GM04503 (cell line): ENCODE data around the gene OSBPL2.

Experiments
- DNase-seq: peaks from one replicate; pipeline ENCODE4 v3.0.0-alpha.2; 2012; ENCODE audit warnings: low read depth

The OSBPL2 gene

DNA sequence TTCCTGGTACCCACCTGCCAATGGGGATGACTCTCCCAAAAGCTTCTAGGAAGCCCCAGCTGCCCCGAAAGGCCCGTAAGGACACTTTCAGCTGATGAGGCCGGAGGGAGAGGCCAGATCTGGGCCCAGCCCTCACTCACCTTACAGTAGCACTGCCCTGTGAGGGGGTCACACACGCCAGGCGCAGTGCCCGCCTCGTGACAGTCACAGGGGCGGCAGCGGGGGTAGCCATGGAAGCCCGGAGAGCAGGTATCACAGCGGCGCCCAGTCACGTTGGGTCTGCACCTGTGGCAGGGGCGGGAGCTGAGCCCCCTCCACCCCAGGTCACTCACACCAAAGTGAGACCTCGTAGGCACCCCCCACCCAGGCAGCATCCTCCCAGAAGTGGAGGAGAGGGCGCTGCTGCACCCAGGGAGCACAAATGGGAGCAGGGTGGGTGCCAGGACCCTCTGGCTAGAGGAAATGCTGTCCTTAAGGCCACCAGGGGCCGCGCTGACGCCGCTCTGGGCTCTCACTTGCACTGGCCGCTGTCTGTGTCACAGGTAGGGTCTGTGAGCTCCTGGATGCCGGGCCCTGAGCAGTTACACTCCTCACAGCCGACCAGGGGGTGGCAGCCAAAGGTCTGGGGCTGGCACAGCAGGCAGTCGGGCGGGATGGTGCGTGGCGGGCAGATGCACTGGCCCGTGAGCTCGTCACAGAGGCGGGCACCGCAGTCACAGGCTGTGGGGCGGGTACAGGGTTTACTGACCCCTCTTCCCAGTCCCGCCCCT lies 89.6 kb downstream of the OSBPL2 start:
- no peak for DNase-seq

DNA sequence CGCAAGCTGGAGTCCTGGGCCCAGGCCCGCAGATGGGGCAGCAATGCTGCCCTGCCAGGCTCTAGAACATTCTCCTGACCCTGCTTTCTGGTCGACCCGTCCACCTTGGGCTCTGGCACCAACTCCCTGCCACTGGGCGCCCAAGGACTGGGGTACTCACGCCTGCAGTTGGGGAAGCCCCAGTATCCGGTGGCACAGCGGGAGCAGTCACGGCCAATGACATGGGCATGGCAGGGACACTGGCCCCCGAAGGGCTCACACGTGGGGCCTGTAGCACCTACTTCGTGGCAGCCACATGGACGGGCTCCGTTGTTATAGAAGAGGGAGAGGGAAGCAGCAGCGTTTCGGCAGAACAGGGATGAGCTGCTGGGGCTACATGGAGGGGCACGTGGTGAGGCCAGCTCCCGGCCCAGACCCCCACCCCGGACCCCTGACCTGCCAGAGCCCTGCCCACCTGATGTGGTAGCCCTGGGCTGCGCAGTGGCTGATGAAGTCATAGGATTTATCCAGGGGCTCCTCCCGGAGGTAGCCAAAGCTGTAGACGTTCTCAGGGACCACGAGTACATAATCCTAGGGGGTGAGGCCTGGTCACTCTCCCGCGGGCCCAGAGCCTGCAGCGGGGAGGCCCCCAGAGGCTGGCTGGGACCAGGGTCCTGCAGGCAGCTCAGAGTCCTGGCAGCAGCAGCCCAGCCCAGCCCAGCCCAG lies 90.5 kb downstream of the OSBPL2 start:
- DNase-seq = no peak

DNA sequence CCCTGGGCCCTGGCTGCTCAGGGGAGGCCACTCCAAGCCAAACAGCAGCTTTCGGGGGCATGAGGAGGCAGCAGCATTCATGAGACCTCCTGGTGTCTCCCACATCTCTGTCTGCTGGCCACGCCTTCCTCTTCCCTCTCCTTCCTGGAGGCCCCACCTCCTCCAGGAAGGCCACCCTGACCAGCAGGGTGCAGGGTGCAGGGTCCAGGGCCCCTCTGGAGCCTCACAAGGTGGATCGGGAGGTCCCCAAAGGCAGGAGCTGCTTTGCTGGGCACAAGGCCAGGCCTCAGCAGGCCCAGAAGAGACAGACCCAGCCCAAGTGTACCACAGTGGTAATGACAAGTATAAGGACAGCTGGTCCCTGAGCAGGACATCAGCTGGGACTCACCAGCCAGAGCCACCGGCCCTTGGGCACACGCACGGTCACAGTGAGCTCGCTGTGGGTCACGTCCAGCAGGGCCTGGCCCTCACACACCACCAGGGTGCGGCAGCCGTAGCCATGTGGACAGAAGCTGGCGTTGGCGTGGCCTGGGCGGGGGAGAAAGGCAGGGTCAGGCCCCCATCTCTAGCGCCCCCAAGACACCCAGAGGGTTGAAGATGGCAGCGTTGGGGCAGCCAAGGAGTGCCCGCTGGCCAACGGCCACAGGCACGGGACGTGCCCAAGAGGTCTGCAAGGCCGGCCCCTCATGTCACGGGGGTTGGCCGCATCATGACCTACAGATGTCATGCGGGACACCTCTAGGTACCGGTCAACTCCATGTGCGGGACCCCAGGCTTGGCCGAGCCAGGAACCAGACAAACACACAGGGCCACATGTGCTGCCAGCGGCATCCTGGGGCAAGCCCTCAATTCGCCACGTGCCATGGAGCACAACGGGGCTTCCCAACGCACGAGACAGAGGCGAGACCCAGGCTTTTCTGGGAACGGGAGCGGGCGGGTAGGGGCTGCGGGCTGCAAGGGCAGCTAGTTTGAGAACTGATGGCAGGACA lies 91.4 kb downstream of the OSBPL2 start:
- DNase-seq = no peak

DNA sequence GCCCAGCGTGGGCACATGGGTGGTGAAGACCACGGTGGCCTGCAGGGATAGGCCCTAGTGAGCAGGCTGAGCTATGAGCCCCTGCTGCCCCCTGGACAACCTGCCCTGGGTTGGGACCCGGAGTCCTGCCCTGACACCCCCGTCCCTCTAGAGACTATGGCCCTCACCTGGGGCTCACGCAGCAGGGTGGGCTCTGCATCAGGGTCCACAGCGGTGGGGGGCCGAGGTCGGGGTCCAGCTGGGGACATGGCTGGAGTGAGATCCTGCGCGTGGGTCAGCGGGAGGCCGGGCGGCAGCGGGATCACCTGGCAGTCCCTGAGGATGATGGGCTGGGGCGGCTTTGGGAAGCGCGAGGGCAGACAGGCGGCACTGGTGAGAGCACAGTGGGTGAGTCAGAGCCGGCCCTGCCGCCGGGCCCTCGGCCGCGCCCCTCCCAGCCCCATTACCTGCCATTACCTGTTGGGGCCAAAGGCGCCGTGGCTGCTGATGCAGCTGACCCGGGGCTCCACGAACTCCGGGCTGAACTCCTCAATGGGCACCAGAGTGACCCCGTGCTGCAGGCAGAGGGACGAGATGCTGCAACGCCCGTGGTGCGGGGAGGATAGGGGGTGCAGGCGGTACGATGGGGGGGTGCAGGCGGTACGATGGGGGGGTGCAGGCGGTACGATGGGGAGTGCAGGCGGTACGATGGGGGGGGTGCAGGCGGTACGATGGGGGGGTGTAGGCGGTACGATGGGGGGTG lies 92.4 kb downstream of the OSBPL2 start:
- no peak for DNase-seq

DNA sequence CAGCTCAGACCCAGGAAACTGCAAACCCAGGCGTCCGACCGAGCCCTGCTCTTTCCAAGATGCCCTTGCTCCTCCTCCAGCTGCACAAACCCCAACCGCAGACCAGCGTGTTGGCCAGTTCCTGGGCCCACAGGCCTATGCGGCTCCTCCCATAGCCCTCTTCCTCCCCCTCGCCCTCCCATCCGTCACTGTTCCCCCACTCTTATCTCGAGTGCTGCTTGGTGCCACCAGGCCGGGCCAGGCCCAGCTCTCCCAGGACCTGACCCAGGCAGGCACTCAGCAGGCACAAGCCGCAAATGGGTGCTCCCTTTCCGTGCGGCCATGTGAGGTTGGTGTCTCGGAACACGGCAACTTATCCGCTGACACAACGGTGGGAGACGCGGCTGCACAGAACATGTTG lies 93.0 kb downstream of the OSBPL2 start:
- no peak for DNase-seq

DNA sequence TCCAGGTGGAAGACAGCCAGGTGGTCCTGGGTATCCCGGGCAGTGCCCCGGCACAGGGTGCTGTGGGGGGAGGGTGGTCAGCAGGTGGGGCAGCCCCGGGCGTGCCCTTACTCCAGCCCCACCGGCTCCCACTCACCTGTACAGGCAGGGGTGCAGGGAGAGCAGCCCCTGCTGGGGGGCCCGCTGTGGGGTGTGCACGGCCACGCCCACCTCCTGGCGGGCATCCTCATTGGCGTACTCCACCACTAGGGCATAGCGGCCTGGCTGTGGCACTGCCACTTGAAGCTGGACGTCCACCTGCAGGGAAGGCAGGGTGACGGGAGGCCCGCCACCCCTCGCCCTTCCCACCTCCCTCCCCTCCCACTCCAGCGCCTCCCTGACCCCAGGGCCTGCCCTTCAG lies 94.1 kb downstream of the OSBPL2 start:
- DNase-seq = no peak

DNA sequence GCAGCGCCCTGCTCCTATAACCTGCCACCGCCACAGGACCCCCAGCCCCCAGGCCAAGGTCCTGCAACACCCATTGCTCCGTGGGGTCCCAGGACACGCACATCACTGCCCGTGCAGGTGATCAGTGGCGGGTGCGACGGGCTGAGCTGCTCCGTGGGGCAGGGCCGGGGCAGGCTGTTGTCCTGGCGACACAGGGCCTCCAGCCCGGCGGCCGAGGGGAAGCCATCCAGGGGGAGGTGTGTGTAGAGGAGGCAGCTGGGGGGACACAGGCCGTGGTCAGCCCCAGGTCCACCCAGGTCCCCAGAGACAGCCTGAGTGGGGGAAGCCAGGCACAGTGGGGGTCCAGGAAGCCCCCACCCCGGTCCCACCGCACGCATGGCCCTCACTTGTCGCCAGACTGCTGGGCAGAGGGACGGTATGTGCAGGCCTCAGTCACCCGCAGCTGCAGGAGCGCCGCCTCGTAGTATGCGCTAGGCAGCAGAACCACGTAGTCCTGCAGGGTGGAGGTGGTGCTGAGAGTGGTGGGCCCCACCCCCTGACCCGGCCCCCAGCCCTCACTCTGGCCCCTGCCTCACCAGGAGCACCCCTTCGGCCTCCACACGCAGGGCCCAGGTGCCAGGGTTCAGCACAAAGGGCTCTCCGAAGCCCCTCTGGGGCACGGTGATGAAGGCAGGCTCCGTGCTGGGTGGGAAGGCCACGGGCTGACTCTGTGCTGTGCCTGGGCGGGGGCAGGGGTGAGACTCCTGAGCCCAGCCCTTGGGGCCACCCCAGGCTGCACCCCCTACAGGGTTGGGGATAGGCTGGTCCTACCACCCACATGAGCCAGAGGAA lies 94.9 kb downstream of the OSBPL2 start:
- no peak for DNase-seq

DNA sequence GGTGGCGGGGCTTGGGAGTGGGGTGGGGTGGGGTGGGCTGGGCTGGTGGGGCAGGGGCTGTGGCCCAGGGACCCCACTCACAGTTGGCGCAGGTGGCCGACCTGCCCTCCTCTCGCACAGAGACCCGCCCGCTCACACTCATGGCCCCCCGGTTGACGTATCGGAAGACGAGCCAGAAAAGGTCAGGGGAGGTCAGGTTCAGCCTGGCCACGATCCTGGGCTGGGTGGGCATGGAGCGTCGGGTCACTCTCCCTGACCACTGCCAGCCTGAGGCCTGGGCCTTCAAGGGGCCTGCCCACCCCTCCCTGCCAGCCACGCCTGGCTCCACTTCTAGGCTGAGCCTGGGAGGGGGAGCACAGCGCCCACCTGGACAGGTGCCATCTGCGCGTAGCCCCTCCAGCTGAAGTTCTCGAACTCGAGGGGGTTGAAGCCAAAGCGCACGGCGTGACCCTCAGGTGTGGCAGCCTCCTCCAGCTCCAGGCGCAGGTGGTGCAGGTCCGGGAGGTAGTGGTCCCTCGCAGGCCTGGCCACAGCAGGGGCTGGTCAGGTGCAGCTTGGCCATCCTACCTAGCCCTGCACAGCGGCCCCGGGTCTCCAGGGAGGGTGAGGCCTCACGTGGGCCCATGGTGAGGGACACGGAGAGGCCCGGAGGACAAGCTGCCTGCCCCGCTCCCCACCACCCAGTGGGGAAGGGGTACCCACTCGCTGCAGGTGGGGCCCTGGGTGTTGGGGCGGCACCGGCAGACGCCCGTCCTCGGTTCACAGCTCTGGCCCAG lies 95.7 kb downstream of the OSBPL2 start:
- no peak for DNase-seq

DNA sequence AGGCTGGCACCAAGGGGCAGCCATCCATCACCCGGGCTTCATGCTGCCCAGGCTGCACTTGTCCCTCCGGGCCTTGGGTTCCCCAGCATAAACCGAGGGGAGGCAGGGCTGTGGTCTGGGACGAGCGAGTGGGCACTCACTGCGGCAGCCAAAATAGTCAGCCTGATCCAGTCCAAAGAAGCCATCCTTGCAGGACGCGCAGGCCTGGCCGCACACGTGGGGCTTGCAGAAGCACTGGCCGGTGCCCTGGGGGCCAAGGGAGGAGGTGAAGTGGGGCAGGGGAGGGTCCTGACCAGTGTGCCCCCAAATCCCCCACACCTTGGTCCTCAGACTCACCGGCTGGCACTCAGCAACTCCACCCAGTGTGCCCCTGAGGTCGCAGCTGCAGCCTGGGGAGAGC lies 96.6 kb downstream of the OSBPL2 start:
- DNase-seq = no peak

DNA sequence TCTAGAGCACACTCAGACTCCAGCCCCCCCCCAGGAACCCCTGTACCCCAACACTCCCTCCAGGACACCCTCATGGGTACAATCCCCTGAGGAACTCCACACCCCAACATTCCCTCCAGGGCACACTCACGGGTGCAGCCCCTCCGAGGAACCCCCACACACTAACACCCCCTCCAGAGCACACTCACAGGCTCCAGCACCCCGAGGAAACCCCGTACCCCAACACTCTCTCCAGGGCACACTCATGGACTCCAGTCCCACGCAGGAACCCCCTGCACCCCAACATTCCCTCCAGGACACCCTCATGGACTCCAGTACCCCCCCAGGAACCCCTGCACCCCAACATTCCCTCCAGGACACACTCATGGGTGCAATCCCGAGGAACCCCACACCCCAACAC lies 97.2 kb downstream of the OSBPL2 start:
- DNase-seq = no peak

DNA sequence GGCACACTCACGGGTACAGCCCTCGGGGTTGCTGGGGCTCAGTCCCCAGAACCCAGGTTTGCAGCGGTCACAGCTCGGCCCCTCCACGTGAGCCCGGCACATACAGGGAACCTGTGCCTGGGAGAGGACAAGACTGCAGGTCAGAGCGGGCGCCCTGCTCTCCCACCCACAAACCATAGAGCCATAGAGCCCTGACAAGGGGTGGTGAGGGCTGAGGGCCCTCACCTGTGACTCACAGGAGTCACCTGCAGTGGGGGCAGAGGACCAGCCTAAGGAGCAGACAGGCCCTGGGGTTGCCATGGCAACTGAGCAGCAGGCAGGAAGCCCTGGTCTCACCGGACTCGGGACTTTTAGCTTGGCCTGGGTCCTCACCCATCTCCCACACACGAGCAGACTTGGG lies 98.0 kb downstream of the OSBPL2 start:
- no peak for DNase-seq

DNA sequence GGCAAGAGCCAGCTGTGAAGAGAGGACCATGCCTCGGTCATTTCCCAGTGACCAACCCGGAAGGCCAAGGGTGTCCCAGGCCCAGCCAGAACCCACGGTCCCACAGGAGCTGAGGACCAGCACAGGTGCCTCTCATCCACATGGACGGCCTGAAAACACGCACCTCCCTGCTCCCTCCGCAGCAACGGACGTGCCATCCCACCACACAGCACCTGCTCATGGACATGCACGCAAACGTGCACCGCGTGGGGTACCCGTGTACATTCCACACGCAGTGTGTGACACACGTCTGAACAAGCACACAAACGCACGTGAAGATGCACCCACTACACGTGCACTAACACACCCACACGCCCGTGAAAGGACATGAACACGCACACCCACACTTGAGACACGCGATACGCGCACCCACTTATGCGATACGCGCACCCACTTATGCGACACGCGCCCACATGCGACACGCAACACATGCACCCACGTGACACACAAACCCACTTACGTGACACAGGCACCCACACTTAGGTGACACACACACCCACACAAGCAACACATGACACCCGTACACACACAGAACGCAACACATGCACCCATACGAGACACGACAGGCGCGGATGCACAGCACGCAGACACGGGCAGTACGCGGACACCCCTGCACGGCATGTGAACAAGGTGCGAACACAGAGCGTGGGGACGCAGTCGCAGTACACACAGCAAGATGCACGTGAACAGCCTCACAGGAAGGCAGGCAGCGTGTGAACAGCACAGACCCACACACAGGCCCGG lies 98.6 kb downstream of the OSBPL2 start:
- no peak for DNase-seq

DNA sequence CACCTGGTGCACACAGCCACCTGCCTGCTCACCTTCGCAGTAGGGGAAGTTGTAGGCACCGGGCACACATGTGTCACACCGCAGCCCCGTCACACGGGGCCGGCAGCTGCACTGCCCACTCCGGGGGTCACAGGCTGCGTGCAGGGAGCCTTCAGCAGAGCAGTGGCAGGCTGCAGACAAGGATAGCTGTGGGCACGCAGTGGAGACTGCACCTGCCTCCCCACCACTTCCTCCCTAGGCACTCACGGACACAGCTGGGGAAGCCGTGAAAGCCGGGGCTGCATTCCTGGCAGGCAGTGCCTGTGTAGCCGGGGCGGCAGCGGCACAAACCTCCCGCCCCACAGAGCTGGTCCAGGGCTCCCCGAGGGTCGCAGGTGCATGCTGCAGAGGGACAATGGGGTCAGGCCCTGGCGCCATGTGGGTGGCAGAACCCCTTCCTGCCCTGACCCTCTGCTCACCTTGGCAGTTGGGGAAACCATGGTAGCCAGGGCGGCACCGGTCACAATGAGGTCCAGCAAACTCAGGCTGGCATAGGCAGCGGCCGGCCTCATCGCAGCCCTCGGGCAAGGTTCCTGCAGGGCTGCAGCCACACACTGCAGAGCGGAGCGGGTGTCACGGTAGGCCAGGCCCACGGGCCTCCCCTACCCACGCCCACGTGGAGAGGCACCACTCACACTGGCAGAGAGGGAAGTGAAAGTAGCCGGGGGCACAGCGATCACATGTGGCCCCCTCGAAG lies 99.4 kb downstream of the OSBPL2 start:
- no peak for DNase-seq

DNA sequence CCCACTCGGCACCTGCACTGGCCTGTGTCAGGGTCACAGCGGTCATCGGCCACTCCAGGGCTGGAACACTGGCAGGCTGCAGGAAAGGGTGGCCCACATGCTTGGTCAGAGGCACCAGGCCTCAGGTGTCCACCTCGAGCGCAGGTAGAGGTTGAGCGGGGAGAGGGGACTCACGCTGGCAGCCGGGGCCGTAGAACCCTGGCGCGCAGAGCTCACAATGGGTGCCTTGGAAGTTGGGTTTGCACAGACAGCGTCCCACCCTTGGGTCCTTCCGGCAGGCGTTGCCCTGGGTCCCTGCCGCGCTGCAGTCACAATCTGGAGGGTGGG lies 99.9 kb downstream of the OSBPL2 start:
- no peak for DNase-seq

DNA sequence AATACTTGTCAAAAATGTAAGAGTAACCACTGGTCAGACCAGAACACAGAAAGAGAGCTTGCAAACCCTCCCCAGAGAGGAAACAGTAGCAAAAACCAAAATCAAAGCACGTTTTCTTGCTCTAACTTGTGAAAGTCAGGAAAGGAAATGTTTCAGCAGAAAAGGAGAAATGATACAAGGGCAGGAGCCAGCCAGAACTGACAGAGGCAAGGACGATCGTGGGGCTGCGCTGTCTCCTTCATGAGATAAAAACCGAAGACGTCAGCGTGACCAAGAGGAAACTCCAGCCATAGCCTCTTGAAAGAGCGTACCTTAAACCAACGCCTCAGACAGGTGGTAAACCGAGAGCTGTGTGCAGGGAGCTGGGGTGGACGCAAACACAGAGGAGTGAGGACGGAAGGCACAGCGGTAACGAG lies 101.3 kb downstream of the OSBPL2 start:
- DNase-seq = no peak

DNA sequence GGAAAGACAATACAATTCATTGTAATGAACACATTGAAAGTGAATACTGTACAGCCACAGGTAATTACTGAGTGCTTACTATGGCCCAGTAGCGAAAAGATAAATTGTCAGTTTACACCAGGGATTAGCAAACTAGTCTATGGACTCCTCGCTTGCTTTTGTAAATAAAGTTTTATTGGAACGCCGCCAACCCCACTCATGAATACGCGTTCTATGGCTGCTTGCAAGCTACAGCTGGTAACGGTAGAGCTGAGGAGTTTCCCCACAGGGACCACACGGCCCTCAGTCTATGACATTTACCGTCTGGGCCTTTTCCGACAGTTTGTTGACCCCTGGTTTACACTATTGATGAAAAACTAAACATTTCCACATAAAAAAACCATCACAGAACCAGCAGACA lies 104.6 kb downstream of the OSBPL2 start:
- no peak for DNase-seq

DNA sequence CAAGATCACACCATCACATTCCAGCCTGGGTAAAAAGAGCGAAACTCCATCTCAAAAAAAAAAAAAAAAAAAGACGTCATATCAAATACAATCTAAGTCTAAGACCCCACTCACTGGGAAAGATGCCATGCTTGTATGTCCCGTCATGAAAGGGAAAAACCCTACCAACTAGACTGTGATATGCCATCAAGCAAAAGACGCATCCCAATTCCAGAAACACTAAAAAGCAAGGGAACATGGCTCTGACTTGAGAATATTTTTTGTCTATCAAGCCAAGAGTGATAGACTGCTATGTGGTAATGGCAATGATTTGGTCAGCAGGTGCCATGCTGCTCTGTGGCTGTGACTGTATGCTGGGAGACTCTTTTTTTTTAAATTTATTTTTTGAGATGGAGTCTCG lies 105.8 kb downstream of the OSBPL2 start:
- DNase-seq = no peak

DNA sequence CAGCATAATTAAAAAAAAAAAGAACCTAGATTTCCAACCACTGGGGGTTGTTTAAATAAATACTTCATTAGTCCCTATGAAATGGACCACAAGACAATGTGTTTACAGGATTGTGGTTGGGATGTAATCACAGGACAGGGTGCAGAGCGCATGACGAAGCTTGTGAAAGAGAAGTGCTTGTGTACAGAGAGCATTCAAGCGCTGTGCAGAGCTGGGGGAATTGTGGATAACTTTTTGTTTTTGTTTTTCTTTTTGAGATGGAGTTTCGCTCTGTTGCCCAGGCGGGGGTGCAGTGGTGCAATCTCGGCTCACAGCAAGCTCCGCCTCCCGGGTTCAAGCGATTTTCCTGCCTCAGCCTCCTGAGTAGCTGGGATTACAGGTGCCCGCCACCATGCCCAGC lies 106.5 kb downstream of the OSBPL2 start:
- no peak for DNase-seq
